T-helper 22 cell (primary cell): ENCODE data around the gene MAPK10.

Source experiments
- DNase-seq: peaks from one replicate; pipeline ENCODE4 v3.0.0-alpha.2; 2020; ENCODE audit warnings: low read depth

Gene MAPK10

GRCh38 chr4:86359944-86360478, at the start of gene MAPK10:
MAPK10 (minus strand) TSS chr4:86360053.
- DNase-seq = peak; percentile 32

DNA sequence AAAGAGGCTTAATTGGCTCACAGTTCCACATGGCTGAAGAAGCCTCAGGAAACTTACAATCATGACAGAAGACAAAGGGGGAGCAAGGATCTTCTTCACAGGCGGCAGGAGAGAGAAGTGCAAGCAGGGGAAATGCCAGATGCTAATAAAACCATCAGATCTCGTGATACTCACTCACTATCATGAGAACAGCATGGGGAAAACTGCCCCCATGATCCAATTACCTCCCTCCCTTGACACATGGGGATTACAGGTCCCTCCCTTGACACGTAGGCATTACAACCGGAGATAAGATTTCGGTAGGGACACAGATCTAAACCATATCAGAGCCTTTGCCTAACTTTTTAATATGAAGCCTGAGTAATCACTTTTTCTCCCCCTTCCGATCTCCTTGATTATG, 43.7 kb upstream of the MAPK10 start:
- DNase-seq = no peak

GRCh38 chr4:86401826-86402225, 42.0 kb upstream of the MAPK10 start:
- no peak for DNase-seq

DNA sequence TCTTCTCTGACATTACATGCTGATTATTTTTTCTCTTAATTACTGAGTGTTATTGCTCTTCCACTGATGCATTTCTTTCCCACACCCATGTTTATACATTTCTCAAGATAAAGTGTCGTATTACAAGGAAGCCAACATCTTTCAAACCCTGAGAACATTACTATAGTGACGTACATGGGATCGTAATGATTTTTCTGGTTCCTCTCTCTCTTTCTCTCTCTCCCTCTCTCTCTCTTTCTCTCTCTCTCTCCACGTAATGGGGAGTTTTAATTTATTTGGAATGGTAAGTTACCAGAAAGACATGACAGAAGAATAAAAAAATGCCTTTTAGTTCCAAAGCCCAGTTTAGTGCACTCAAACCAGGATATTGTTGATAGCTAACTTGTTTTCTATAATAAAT, 40.4 kb upstream of the MAPK10 start:
- DNase-seq = no peak

- no peak for DNase-seq
These were observed 38.3 kb upstream of the MAPK10 start for GRCh38 chr4:86398187-86398586.

DNA sequence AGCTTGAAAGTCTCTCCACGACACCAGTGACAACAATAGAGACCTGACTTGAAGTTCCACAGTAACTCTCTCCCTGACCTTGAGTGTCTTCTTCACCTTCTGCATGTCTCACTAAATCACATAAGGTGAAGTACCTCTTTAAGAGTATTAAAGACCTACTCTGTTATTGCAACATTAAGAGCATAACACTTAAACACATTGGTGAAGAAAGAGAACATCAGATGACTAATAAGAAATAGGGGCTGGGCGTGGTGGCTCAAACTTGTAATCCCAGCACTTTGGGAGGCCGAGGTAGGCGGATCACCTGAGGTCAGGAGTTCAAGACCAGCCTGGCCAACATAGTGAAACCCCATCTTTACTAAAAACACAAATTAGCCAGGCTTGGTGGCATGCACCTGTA, 33.9 kb upstream of the MAPK10 start:
- DNase-seq = no peak

DNA sequence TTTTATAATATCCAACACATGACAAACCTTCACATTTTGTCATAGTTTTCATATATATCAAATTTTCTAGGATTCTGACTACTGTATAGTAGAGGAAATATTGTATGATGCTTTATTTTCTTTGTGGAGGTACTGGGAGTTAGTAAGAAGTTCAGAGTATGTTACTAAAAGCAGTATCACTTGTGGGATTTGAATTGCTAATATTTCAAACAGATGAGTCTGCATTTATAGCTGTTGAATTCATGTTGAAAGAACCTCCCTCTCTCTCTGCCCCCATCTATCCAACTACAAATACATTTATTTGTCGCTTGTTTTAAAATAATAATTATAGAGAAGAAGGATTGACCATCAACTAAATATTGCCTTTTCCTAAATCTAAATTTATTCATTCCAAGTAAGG, 29.8 kb upstream of the MAPK10 start:
- DNase-seq = no peak

- DNase-seq = no peak
These were observed 28.4 kb upstream of the MAPK10 start for GRCh38 chr4:86388252-86388651.

GRCh38 chr4:86386817-86387415, 27.1 kb upstream of the MAPK10 start:
- DNase-seq = no peak

GRCh38 chr4:86386201-86386600, 26.3 kb upstream of the MAPK10 start:
- DNase-seq = no peak

DNA sequence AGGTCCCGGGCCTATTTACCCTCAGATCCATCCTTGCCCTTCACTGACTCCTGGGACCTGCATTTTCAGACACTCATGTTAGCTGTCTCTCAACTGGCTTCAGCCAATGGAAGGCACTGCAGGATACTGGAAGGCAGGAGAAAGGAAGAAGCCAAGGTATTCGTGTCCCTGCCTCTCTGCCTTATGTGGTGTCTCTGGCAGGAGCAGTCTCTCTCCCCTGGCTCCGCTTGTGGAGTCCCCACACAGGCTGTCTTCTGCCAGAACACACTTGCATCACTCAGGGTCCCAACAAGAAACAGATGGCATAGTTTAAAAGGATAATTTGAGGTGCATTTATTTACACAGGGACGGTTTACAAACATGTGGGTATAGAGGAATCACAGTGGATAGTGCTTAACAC, 21.6 kb upstream of the MAPK10 start:
- no peak for DNase-seq

- no peak for DNase-seq
These were observed 20.4 kb upstream of the MAPK10 start for GRCh38 chr4:86380181-86380724.

GRCh38 chr4:86376850-86377249, 17.0 kb upstream of the MAPK10 start:
- no peak for DNase-seq

- DNase-seq = no peak
These were observed 8.6 kb upstream of the MAPK10 start for GRCh38 chr4:86368433-86368832.

DNA sequence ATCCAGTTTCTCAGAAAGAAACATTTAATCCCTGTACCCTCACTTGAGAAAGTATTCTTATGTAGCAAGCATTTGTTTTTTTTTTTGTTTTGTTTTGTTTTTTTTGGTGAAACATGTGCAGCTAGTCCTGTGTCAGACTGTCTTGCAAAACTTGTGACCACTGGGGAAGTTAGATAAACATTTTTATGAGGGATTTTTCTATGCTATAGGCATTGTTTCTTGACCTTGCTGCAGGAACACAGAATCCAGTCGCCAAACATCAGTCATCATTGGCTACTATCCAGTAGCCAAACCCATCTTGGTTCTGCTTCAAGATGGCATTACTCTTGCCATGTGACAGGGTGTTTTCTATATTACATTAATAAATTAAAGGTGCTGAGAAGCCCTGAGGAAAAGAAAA, 7.7 kb upstream of the MAPK10 start:
- DNase-seq = no peak

DNA sequence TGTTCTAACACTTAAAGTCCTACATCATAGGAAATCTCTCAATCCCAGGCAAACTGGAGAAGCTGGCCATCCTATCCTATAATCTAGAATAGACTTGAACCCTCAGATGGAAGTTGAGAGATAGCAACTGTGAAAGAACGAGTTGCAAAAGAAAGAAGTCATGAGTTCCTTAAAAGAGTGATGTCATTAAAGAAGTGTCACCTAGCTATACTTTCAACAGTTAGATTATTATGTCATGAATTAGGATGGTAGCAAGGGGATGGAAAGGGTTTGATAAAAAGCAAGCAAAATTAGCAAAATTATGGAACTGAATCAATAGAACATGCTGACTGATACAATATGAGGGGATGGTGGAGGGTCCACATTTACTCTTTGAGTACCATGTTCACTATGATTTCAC, 7.1 kb upstream of the MAPK10 start:
- no peak for DNase-seq

- no peak for DNase-seq
These were observed 2.7 kb upstream of the MAPK10 start for GRCh38 chr4:86362510-86362909.

DNA sequence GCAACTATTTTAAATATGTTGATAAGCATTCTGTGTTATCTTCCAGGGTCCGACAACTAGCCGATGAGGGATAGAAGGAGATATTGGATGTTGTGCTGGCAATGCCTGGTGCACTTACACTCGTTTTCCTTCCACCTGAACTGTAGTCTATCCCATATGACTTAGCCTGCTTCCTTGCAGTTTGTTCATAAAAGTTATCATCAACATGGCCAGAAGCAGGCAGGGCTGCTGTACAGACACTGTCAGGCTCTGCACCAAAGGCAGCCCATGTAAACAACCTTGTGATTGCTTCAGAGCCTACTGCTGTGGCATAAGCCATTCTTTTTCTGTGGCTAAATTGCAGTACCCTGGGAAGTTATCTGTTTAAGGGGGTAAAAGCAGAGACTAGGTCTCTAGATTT, 1.6 kb downstream of the MAPK10 start:
- no peak for DNase-seq

DNA sequence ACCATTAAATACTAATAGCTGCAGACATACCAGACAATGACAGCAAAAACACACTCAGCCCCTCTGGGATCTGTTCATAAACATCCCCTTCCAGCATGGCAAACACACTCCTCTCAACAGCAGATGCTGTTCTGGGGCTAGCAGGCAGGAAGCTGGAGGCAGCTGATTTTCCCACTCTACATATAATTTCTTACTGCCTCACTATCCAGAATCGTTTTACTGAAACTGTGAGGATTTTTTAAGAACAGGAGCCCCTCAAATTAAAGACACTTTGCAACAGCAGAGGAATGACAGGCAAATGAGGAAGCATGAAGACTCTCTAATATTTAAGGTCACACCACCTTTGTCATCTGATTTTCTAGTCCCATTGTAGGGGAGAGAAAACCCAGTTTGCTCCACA, 2.2 kb downstream of the MAPK10 start:
- DNase-seq = no peak

DNA sequence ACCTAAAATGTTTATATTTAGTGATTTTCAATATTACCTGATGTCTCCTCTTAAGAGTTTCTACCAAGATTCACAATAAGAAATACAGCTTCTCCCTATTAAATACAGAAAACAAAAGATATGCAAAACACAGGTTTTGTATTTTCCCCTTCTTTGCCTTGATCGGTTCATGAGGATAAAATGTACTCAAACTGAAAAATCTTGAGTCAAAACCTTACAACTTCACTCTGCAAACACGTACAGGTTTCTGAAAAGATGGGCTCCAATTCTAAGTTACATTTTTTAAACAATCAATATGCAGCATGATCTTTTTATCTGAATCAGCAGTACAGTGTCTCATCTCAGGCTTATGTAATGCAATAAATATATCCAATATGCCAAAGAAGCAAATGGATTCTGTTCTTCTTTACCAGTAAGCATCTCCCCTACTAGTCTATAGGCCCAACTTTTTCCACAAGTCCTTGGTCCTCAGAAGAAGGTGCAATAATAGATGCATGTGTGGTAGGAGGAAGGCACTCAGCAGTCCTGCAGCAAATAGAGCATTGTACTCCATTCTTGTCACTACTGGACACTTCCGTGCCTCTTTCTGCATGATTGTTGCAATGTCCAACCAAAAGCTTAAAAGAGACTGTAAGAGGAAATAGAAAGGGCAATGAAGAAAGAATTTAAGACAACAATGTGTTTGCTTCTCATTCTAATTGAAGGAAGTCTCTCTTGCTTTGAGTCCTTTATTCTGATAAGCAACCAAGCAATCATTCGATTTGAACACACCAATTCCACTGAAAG, 3.2 kb downstream of the MAPK10 start:
- DNase-seq = no peak

GRCh38 chr4:86354390-86354789, 5.5 kb downstream of the MAPK10 start:
- no peak for DNase-seq

DNA sequence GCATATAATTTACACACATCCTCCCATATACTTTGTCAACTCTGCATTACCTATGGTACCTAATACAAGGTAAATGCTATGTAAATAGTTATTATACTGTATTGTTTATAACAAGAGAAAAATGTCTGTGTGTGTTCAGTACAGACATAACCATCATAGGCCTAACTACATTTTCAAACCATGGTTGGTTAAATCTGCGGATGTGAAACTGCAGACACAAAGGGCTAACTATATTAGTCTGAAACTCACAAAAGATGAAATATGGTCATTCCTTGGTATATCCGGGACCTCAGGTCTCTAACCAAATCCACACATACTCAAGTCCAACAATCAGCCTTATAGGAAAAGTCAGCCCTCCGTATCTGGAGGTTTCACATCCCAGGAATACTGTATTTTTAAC, 13.5 kb downstream of the MAPK10 start:
- DNase-seq = no peak

DNA sequence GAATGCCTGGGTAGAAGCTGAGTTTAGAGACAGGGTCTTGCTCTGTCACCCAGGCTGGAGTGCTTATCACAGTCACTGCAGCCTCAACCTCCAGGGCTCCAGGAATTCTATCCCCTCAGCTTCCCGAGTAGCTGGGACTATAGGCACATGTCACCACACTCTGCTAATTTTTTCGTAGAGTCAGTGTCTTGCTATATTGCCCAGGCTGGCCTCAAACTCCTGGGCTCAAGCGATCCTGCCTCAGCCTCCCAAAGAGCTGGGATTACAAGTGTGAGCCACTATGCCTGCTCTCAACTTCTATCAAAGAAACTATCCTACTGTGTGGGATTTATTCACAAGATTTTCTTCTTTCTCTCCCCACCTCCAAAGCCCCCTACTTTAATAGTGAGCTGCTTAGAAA, 15.7 kb downstream of the MAPK10 start:
- DNase-seq = no peak
